GM19035 (cell line): ENCODE results near the gene SLMAP.
"Not testable (repeated sequence)": the region's sequence is repeated elsewhere in the genome, so short reads cannot be mapped to it uniquely, and the experiment has no call there.

ENCODE experiments used
- ATAC-seq: cut with Tn5 transposase; IDR thresholded peaks from one replicate; pipeline ENCODE4 v1.9.1; 2021; ENCODE audit not compliant: unreplicated experiment

Gene SLMAP

DNA sequence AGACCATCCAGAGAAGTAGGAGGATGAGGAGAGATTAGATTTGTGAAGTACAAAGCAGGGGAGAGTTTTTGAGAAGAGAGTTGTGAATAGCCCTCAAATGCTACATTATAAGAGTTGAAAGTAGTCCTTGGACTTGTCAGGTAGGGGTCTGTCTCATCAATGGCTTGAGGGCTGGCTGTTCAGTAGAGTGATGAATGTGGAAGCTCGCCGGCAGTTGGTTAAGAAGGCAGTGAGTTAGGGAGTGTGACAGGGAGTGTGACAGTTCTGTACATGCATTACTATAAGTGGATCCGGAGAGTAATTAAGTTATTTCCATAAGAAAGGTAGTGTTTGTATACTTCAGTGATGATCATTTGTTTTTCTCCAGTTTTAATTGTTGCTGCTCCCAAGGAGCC is 32.5 kb downstream of the SLMAP start:
- no peak for ATAC-seq

DNA sequence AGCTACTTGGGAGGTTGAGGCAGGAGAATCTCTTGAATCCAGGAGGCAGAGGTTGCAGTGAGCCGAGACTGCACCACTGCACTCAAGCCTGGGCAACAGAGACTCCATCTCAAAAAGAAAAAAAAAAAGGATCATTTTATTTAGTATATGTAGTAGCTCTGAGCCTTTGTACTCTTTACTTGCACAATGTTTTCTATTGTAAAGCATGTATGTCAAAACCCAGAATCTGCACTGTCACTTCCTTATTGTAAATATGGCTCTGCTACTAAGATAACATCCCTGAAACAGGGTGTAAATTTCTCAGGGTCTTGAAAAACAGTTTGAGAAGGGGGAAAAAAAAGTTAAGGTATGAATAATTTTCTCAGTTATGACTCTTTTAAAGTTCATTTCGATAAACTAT is 35.1 kb downstream of the SLMAP start:
- ATAC-seq: no peak

DNA sequence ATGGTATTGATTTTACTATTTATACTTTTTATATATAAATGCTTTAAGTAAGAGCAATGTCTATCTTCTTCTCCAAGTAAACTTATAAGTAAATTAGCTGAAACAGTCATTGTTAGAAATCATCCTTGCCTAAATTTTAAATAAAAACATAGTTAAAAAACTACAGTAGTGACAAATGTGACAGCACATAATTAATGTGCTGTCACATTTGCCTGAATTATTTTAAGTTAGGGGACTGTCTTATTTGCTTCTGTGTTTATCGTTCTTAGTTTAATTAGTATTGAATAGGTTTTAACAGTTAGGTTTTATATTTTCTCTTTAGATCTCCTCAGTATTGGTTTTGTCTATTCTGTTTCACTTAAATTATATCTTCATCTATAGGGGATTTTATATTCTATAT is 36.1 kb downstream of the SLMAP start:
- no peak for ATAC-seq

DNA sequence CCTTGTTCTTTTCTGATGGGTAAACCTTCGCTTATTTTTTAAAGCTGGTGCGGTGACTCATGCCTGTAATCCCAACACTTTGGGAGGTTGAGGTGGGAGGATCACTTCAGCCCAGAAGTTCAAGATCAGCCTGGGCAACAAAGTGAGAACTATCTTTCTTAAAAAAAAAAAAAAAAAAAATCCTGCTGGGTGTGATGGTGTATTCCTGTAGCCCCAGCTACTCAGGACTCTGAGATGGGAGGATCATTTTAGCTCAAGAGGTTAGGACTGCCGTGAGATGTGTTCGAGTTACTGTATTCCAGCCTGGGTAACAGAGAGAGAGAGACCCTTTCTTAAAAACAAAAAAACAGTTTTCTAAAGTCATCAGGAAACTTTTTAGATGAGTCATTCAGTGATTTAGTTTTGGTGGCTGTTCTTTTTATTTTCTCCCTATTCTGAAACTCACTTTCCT is 37.7 kb downstream of the SLMAP start:
- no peak for ATAC-seq

DNA sequence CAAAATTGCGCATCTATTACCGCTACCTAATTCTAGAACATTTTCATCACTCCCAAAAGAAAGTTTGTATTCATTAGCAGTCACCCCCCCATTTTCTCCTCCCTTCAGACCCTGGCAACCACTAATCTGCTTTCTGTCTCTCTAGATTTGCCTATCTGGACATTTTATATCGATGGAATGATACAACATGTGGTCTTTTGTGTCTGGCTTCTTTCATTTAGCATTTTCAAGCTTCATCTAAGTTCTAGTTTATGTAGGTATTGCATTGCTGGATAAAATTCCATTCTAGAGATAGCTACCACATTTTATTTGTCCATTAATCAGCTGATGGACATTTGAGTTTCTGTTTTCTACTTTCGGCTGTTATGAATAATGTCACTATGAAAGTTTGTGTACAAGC is 38.4 kb downstream of the SLMAP start:
- no peak for ATAC-seq

DNA sequence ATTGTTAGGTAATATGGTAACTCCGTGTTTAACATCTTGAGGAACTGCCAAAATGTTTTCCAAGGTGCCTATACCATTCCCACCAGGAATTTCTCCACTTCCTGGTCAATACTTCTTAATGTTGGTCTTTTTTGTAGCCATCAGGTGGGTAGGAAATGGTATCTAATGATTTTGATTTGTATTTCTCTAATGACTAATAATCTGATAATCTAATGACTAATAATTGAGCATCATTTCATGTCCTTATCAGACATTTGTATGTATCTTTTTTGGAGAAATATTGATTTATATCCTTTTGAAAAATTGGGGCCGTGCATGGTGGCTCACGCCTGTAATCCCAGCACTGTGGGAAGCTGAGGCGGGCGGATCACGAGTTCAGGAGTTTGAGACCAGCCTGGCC is 38.8 kb downstream of the SLMAP start:
- ATAC-seq: no peak

DNA sequence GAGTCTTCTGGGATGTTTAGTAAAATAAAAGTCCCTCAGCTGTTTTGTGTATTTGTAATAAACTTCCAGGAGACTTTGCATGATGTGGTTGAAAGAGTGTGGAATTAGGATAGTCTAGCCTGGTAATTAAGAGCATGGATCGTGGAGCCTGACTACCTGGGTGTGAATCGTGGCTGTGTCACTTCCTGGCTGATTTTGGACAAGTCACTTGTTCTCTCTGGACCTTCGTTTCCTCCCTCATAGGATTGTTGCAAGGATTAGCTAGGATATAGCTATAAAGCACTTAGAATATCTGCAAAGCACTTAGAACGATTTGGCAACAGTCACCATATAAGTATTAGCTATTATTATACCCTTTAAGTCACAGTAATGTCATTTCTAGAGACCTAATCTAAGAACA is 40.2 kb downstream of the SLMAP start:
- no peak for ATAC-seq

DNA sequence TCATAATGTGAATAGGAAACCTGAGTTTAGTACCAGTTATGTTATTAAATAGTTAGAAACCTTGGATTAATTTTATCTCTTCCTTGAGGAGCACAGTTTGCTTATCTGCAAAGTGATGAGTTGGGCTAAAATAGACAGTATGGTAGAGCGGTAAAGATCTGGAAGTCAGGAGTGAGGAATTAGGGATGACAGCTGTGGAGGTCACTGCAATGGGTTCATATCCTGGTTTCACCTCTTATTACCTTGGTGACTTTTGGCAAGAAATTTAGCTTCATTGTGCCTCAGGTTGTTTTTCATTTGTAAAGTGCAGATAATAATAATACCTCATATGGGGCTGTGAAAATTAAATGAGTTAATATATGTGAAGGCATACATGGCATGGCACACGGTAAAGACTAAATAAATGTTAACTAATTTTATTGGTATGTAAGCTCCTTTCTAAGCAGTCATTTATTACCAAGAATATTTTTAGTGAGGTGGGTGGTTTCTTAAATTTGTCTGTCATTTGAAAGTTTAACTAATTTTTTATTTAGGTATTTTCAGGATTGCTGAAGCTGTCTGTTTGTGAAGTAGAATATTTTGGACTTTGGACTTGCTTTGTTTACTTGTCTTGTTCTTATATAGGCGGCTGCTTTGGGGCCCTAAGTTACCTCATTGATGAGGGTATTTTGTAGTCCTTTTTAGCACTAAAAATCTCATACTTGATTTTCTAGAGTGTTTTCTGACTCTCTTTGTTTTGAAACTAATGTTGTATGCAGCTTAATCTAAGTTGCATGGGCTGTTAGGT is 41.8 kb downstream of the SLMAP start:
- ATAC-seq: no peak

DNA sequence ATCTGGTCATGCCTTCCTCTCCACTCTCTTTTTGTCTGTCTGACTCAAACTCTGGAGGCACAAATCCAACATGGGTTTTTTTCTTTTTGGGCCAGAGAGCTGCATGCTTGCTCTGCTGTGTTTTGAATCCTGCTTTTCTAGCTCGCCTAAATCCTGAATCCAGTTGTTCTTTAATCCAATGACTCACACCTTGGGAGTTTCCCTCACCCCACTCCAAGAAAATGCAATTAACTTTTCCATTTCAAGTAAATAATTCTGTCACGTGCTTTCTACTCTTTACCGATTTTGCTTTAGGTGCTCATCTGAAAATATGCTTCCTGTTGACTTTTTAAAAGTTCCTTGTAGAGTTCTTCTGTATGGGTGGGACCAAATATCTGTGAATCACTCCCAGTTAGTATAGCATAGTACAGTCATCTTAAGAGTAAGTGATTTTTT is 47.6 kb downstream of the SLMAP start:
- ATAC-seq: no peak

DNA sequence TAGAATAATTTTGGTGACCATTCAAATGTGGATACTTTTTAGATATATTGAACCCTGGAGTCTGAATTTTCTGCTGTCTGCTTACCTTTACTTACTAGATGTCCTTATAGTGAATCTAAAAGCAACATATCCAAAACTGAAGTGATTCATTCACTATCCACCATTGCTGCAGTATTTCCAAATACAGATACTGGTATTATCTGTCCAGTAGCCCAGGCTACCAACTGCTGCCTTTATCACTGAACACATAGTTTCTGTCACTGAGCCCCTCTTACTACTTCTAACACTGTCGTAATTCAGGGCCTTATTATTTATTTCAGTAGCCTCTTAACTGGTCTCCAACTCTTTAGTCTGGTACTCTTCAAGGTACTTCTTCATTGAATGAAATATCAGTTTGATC is 49.2 kb downstream of the SLMAP start:
- ATAC-seq: no peak

DNA sequence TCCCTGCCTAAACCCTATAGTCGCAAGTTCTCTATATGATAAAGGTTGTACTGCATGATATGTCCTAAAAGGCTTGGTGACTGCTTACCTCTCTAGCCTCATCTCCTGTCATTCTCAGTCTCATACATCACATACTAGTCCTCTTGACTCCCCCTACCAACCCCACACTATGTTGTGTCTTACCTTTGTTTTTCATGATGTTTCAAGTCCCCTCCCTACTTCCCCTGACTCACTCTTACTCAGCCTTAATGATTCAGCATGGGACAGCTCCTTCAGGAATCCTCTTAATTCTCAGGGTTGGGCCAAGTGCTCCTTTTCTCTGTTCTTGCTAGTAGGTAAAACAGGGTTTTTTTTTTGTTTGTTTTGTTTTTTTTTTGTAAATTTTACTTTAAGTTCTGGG is 49.6 kb downstream of the SLMAP start:
- ATAC-seq: no peak

DNA sequence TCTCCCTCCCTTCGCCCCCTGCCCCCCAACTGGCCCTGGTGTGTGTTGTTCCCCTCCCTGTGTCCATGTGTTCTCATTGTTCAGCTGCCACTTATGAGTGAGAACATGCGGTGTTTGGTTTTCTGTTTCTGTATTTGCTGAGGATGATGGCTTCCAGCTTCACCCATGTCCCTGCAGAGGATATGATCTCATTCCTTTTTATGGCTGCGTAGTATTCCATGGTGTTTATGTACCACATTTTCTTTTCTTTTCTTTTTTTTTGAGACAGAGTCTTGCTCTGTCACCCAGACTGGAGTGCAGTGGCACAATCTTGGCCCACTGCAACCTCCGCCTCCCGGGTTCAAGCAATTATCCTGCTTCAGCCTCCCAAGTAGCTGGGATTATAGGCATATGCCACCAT is 50.1 kb downstream of the SLMAP start:
- not testable (repeated sequence) for ATAC-seq

DNA sequence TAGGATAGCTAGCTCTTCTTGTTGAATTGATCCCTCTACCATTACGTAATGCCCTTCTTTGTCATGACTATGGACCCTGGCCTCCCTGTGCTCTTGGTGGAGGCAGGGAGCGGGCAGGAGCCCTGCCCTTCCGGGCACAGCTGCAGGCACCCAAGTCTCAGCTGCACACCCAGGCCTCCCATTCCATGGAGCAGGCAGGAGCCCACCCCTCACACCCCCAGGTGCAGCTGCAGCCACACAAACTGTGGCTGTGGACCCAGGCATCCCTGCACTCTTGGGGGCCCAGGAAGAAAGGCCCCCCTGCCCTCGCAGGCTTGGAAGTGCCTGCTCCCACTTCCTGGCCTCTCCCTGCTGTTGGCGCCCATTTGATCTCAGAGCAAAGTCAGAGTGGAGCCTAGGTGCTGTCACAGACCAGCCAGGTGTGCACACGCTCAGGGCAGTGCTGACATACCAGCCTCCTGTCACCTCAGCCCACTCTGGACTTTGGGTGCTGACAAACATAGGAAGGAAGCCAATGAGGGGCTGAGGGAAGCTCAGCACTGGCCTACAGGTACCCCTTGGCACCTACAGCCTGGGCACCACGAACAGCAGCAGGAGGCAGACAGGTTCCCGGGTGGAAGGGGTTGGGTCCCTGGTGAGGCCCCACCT is 53.0 kb downstream of the SLMAP start:
- no peak for ATAC-seq

DNA sequence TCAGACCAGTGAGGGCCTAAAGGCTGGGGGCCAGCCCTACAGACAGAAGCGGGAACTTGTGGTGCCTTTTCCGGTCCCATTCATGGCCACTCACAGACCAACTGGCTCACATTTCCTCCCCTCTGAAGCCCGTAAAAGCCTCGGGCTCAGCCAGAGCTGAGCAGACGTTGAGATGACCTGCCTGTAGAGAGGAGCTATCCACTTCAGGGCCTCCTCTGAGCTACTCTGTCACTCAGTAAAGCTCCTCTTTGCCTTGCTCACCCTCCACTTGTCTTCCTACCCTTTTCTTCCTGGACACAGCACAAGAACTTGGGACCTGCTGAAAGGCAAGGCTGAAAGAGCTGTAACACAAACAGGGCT is 53.5 kb downstream of the SLMAP start:
- ATAC-seq: no peak

DNA sequence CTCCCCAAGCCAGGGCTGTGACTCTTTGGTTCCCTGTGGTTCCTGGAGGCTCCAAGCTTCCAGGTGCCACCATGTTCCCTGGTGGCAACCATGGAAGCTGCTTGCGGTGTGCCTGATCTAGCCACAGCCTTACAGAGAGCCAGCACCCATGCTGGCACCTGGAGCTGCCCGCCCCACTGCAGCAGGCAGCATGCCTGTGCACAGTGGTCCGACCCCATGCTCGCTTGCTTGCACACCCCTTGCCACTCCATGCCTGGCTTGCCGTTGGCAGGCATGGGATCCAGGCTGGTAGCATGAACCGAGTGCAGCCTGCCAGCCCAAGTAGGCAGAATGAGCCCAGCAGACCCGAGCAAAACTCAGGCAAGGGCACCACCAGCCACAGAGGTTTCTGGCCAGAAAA is 53.9 kb downstream of the SLMAP start:
- ATAC-seq: no peak

DNA sequence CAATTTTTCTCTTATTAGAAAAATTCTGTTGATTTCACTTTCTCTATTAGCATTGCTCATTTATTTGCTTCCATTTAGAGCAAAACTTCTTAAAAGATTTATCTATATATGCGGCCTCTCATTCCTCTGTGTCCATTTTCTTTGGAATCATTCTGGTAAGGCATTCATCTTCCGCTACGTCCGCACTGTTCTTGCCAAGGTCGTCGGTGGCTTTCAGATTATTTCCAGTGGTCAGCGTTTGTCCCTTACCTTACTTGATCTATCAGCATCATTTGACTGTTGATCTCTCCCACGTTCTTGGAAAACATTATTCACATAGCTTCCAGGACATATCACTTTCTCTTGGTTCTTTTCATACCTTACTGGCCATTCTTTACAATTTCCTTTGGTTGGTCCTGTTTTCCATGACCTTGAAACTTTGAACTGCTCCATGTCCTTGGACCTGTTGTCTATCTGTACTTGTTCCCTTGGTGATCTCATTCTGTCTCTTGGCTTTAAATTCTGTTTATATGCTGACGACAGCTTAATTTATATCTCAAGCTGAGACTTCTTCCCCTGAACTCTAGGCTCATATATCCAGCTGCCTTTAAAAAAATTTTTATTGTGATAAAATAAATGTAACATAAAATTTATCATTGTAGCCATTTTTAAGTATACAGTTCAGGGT is 54.5 kb downstream of the SLMAP start:
- ATAC-seq: no peak

DNA sequence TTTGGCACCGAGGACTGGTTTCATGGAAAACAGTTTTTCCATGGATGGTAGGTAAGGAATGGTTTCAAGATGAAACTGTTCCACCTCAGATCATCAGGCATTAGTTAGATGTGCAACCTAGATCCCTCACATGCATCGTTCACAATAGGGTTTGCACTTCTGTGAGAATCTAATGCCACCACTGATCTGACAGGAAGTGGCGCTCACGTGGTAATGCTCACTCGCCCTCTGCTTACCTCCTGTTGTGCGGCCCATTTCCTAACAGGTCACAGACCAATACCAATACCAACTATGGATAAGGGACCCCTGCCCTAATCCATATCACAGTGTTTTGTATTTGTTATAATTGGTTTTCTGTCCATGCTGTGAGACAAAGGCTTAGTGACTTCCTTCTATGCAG is 58.9 kb downstream of the SLMAP start:
- no peak for ATAC-seq

DNA sequence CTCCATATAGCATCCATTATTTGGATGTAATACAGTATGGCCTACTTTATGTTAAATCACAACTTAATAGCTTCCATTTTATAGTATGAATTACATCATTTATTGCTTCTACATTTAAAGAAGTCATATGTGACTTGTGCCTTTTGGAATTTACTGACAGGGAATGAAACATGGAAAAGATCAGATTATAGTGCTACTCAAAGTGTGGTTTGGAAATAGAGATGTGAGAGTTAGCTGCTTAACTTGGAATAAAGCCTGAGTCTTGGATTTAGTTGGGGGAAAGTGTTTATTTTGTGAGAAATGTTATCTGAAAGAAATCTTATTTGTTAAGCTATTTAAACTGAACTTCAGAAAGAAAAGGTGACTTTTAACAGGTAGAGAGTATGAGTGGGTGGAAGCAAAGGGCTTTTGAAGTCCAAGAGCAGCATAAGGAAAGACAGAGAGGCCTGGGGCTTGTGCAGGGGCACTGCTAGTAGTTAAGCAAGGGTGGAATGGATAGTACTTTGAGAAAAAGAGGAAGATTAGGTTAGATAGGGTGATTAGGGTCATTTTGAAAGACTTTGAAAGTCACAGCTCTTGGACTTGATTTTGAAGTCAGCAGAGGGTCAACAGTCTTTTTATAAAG is 60.5 kb downstream of the SLMAP start:
- no peak for ATAC-seq

DNA sequence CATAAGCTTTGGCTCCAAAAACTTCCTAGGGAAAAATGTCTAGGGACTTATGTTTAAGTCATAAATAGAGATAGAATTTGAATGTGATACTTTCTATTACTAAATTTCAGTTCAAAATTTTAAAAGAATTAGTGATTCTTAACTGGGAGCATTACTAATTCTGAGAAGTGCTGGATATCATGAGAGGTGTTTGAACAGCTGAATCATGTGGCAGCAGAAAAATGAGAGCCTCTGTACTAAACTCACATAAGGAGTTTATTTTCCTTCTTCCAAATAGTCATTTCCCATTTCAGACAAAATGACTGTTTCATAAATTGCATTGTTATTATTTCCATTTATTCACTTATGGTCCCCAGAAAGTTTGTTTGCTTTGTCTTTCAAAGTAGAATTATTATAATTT is 62.7 kb downstream of the SLMAP start:
- no peak for ATAC-seq

DNA sequence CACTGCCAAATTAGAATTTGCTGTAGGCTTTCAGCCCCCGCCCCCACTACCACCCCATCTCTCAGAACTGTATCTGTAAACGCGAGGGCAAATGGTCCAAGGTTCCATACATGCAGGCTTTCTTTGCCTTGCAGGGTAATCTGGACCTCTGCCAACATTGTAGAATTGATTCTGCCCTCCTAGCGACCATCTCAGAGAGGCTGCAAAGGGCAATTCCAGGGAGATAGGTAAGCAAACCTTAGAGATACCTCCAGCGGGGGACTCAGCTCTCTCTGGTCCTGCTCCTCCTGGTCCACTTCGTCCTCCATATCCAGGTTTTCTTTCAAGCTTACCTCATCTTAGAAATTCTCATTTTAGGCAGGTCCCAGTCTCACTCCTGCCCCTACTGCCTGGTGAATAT is 64.4 kb downstream of the SLMAP start:
- no peak for ATAC-seq

DNA sequence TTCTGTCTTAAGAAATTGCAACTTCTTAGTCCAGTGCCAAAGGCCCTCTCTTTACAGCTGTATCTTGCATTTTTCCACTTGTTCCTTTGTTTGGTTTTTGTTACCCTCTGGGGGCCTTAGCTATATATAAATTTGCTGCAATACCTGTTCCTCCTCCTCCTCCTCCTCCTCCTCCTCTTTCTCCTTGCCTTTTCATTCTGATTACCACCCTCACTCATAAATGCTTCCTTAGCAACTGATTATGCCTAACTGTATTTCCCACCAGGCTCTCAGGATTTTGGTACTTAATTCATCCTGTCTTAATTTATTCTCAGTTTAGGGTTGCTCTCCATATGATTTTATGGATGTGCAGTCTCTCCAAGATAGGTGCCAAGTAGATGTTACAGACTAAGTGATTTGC is 65.7 kb downstream of the SLMAP start:
- ATAC-seq: no peak

DNA sequence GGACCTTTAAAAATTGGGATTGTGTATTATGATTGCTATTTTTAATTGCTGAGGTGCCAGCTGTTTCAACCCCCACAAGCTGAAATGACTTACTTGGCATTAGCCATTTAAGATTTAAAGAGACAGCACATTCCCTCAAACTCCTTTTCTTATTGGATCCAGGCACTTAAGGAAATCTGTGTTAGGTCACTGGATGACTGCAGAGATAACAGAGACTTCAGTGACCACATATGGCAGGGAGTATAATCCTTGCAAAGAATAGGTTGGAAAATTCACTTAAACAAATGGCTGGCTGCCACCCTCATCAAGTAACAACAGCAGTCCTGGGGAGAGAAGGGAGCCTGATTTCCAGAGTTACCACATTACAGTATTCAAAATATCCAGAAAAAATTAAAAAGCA is 66.6 kb downstream of the SLMAP start:
- no peak for ATAC-seq
